ENCODE results near the gene SLC35D3.

SLC35D3 gene

GRCh38 chr6:136962661-136963060, 40.6 kb downstream of the SLC35D3 start:
- H3K36me3 ChIP-seq (ENCODE audit: low read length): no peaks in the 10 kb centered on the region
- TF ChIP-seq CTCF (IDR thresholded peaks at IDR 0.05; ENCODE audit: insufficient read depth, low read length, poor library complexity, severe bottlenecking): no peak
- no peak for TF ChIP-seq EZH2phosphoT487 (conservative IDR thresholded peaks at IDR 0.05; ENCODE audit: low read length)
- no peak overlapping the region for H3K4me2 ChIP-seq (ENCODE audit: low read depth, low read length, poor library complexity, severe bottlenecking)
- no peak overlapping the region for H3K9ac ChIP-seq (ENCODE audit: low read length)
- H3K27me3 ChIP-seq (ENCODE audit: low read length): no peaks in the 10 kb centered on the region
- no peaks in the 10 kb centered on the region for H3K9me3 ChIP-seq (ENCODE audit: insufficient read depth, low read length)
- no peaks in the 10 kb centered on the region for H3K9me2 ChIP-seq (replicated peaks; ENCODE audit: insufficient read depth, low read length)
- H2AFZ ChIP-seq (ENCODE audit: low read depth, low read length, severe bottlenecking): no peak overlapping the region
- H3K27ac ChIP-seq (ENCODE audit: low read depth, low read length): no peak overlapping the region
- no peaks in the 10 kb centered on the region for H4K20me1 ChIP-seq (ENCODE audit: low read depth, low read length)
- no peaks in the 10 kb centered on the region for H3K79me2 ChIP-seq (ENCODE audit: insufficient read depth, low read length)
- H3K4me3 ChIP-seq (ENCODE audit: insufficient read depth, low read length, poor library complexity, severe bottlenecking): no peak overlapping the region
- no peaks in the 10 kb centered on the region for H3F3A ChIP-seq (ENCODE audit: insufficient read depth)

- TF ChIP-seq EZH2phosphoT487 (conservative IDR thresholded peaks at IDR 0.05; ENCODE audit: low read length) (no peak), CTCF (IDR thresholded peaks at IDR 0.05; ENCODE audit: insufficient read depth, low read length, poor library complexity, severe bottlenecking) (no peak)
- Histone ChIP-seq H3K9me2 (replicated peaks; ENCODE audit: insufficient read depth, low read length) (no peaks in the 10 kb centered on the region), H4K20me1 (ENCODE audit: low read depth, low read length) (no peaks in the 10 kb centered on the region), H3K79me2 (ENCODE audit: insufficient read depth, low read length) (no peaks in the 10 kb centered on the region), H3K4me2 (ENCODE audit: low read depth, low read length, poor library complexity, severe bottlenecking) (no peak overlapping the region), H3K27me3 (ENCODE audit: low read length) (no peaks in the 10 kb centered on the region), H3K27ac (ENCODE audit: low read depth, low read length) (no peak overlapping the region), H2AFZ (ENCODE audit: low read depth, low read length, severe bottlenecking) (no peak overlapping the region), H3F3A (ENCODE audit: insufficient read depth) (no peaks in the 10 kb centered on the region), H3K36me3 (ENCODE audit: low read length) (no peaks in the 10 kb centered on the region), H3K9ac (ENCODE audit: low read length) (no peak overlapping the region), H3K4me3 (ENCODE audit: insufficient read depth, low read length, poor library complexity, severe bottlenecking) (no peak overlapping the region), H3K9me3 (ENCODE audit: insufficient read depth, low read length) (no peaks in the 10 kb centered on the region)
Measured at GRCh38 chr6:136963259-136963658, 41.2 kb downstream of the SLC35D3 start.

GRCh38 chr6:136964398-136964797, 42.3 kb downstream of the SLC35D3 start:
- no peaks in the 10 kb centered on the region for H3K9me2 ChIP-seq (replicated peaks; ENCODE audit: insufficient read depth, low read length)
- no peak overlapping the region for H3K4me2 ChIP-seq (ENCODE audit: low read depth, low read length, poor library complexity, severe bottlenecking)
- H3K4me3 ChIP-seq (ENCODE audit: insufficient read depth, low read length, poor library complexity, severe bottlenecking): no peak overlapping the region
- no peak overlapping the region for H3K27ac ChIP-seq (ENCODE audit: low read depth, low read length)
- H3F3A ChIP-seq (ENCODE audit: insufficient read depth): no peaks in the 10 kb centered on the region
- no peak overlapping the region for H2AFZ ChIP-seq (ENCODE audit: low read depth, low read length, severe bottlenecking)
- H3K36me3 ChIP-seq (ENCODE audit: low read length): no peaks in the 10 kb centered on the region
- H3K79me2 ChIP-seq (ENCODE audit: insufficient read depth, low read length): no peaks in the 10 kb centered on the region
- no peaks in the 10 kb centered on the region for H4K20me1 ChIP-seq (ENCODE audit: low read depth, low read length)
- TF ChIP-seq CTCF (IDR thresholded peaks at IDR 0.05; ENCODE audit: insufficient read depth, low read length, poor library complexity, severe bottlenecking) (no peak), EZH2phosphoT487 (conservative IDR thresholded peaks at IDR 0.05; ENCODE audit: low read length) (no peak)
- no peak overlapping the region for H3K9ac ChIP-seq (ENCODE audit: low read length)
- H3K27me3 ChIP-seq (ENCODE audit: low read length): no peaks in the 10 kb centered on the region
- H3K9me3 ChIP-seq (ENCODE audit: insufficient read depth, low read length): no peaks in the 10 kb centered on the region

Measured in SU-DHL-6 (cell line).